ENCODE data around the gene PRDM7.
"Not testable (repeated sequence)": the region's sequence is repeated elsewhere in the genome, so short reads cannot be mapped to it uniquely, and the experiment has no call there.

PRDM7 gene

DNA sequence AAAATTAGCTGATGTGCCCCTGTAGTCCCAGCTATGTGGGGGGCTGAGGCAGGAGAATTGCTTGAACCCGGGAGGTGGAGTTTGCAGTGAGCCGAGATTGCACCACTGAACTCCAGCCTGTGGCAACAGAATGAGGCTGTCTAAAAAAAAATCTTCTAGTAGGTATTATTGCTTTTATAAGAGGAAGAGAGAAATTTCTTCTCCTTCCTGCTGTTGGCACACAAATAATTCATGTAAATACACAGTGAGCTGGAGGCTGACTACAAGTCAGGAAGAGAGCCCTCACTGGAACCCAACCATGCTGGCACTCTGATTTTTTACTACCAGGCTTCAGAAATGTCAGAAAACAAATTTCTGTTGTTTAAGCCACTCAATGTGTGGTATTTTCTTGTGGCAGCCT is 6.7 kb downstream of the PRDM7 start:
- DNase-seq, result no peak

- peak in 1 of 2 experiments; percentile 4 for DNase-seq
These were observed 15.7 kb downstream of the PRDM7 start for GRCh38 chr16:90061437-90061836.

DNA sequence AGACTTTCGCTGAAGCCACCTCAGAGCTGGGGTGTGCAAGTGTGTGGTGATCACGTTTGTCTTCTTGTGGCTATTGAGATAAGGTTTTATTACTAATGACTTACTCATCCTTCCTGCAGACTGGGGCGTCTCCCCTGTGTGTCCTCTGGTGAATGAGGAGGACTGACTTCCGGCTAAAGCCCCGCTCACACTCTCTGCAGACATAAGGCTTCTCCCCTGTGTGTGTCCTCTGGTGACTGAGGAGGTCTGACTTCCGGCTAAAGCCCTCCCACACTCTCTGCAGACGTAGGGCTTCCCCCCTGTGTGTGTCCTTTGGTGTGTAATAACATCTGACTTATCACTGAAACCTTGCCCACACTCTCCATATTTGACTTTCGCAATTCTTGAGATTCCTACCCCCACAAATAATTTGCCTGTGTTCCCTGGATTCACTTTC is 19.4 kb downstream of the PRDM7 start:
- peak; percentile 42 to 53 for DNase-seq

GRCh38 chr16:90056521-90056920 is 20.6 kb downstream of the PRDM7 start:
- not testable (repeated sequence) for DNase-seq

DNA sequence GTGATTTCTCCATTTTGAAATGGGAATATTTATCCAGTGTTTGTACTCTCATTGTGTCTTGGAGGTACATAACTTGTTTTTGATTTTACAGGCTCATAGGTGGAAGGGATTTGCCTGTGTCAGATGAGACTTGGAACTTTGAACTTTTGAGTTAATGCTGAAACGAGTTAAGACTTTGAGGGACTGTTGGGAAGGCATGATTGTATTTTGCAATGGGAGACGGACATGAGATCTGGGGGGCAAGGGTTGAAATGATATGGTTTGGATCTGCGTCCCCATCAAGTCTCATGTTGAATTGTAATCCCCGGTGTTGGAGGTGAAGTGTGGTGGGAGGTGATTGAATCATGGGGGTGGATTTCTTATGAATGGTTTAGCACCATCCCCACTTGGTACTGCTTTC is 21.8 kb downstream of the PRDM7 start:
- no peak for DNase-seq

GRCh38 chr16:90054554-90054953 is 22.6 kb downstream of the PRDM7 start:
- DNase-seq, result no peak

GRCh38 chr16:90053902-90054500 is 23.1 kb downstream of the PRDM7 start:
- DNase-seq, result no peak

- no peak for DNase-seq
These were observed 26.2 kb downstream of the PRDM7 start for GRCh38 chr16:90050969-90051368.

GRCh38 chr16:90048737-90049330 is 28.3 kb downstream of the PRDM7 start:
- no peak for DNase-seq

DNA sequence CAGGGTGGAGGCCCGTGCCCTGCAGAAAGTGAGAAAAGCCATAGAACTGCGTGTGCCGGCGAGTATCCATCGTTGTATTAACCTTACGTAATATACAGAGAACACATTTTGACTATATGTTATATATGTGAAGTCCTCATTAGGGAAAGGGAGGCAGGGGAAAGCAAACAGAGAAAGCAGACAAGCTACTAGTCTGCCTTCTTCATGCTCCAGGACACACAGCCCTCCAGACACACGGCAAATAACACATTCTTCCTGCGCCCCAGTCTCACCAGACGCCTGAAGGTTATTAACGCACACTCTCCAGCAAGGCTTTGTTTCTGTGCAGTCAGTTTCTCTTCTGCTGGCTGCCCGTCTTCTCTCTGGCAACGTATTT is 28.8 kb downstream of the PRDM7 start:
- DNase-seq, result no peak

GRCh38 chr16:90047714-90048346 is 29.3 kb downstream of the PRDM7 start:
- DNase-seq, result no peak

DNA sequence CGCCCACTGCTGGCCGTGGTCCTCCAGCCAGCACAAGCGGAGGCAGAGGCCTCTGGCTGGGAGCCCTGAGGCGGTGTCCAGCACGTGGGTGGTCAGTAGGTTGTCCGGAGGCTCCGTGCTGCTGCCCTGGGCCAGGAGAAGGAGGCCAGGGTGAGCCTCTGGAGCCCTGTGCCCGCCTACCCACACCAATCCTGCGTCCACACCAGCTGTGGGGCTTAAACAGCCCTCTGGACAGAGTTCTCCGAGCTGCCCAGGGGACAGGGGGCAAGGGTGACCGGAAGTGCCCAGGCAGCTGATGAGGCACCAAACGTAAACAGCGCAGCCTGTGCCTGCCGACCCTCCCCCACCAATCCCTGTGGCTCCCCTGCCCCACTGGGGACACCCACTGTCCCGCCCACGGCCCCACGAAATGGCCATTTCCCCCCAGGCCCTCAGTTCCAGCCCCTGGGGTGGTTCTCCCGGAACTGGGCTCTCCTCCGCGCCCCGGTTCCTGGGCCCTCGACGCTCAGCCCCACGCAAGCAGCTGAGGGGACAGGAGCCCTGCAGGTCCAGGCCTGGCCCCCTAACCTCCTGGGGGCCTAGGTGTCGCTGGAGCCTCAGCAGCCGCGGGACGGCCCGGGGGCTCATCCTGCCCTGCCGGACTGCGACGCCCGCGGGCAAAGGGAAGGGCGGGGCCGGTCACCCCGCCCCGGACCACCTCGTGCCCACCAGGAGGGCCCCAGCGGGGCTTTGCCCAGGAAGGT is 30.0 kb downstream of the PRDM7 start:
- DNase-seq, result no peak

GRCh38 chr16:90046122-90046970 is 30.8 kb downstream of the PRDM7 start:
- DNase-seq, result no peak

GRCh38 chr16:90044111-90044551 is 33.0 kb downstream of the PRDM7 start:
- DNase-seq, result no peak

DNA sequence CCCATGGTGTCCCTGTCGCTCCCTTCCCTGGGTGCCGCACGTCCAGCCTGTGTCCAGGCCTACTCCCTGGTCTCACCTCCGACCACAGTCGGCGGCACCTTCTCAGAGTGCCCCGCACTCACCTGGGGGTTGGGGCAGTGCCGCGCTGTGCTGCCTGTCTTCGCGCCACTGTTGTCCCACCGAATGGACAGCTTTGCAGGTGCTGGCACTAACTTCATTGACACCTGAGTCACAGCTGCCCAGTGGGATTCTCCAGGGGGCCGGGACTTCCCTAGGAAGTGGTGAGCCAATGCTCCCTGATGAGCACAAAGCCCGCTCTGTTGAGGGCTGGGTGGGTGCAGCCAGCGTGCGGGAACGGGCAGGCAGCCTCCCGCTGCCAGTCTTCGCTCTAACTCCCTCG is 33.6 kb downstream of the PRDM7 start:
- no peak for DNase-seq

- no peak for DNase-seq
These were observed 34.1 kb downstream of the PRDM7 start for GRCh38 chr16:90042946-90043514.

DNA sequence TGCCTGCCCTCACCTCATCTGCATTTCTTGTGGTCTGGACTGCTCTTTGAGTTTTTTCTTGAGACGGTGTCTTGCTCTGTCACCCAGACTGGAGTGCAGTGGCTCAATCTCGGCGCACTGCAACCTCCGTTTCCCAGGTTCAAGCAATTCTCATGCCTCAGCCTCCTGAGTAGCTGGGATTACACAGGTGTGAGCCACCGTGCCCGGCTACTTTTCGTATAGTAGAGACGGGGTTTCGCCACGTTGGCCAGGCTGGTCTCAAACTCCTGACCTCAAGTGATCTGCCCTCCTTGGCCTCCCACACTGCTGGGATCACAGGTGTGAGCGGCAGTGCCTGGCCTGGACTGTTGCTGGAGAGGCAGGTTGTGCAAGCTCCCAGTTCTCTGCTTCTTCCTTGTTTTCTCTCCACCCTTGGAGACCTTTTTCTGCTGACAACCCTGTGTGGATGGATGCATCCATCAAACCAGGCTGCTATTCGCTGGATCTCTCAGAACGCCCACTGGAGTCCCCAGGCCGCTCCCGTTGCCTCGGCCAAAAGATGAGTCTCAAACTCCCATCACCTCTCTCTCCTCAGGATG is 35.1 kb downstream of the PRDM7 start:
- DNase-seq, result no peak

DNA sequence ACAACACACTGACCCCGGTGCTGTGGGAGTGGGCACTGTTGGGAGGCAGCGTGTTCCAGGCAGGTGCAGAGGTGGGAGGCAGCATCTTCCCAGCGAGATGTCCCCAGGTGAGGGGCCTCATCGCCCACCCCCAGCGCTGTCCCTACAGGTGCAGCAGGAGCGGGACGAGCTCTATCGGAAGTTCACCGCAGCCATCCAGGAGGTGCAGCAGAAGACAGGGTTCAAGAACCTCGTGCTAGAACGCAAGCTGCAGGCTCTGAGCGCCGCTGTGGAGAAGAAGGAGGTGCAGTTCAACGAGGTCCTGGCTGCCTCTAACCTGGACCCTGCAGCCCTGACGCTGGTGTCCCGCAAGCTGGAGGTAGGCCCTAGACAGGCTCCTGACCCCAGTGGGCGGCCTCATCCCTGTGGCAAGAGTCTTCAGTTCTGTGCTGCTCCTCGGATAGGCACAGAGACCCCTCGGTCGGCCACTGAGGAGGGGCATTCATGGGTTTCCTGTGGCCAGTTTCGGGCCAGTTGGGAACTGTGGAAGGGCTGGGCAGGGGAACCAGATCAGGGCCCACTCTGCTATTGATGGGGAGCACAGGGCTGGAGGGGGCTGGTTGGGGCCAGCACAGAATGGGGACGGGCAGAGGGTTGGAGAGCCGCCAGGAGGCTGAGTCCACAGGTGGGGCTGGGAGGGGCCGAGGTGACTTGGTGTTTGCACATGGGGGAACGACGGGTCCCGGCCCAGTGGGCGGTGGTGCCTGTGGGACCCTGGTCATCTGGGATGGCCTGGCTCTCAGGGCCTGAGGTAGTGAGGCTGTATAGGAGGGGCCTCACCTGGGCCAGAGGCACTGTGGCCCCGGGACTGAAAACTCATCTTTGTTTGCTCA is 36.7 kb downstream of the PRDM7 start:
- DNase-seq, result no peak

- DNase-seq, result no peak
These were observed 39.9 kb downstream of the PRDM7 start for GRCh38 chr16:90037276-90037675.

- no peak for DNase-seq
These were observed 41.2 kb downstream of the PRDM7 start for GRCh38 chr16:90035902-90036301.

DNA sequence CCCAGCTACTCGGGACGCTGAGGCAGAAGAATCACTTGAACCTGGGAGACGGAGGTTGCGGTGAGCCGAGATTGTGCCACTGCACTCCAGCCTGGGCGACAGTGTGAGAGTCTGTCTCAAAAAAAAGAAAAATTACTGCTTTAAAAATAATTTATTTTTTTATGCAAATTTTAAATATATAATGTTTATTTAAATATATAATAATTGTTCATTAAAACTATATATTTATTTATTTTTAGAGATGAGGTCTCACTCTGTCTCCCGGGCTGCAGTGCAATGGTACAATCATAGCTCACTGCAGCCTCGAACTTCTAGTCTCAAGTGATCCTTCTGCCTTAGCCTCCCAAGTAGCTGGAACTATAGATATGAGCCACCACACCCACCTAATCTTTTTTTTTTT is 42.6 kb downstream of the PRDM7 start:
- DNase-seq, result no peak

Data from activated T-cell treated with anti-CD3 and anti-CD28 coated beads, Interleukin-2, amount 50 U/mL, for 48 hours (primary cell).